ENCODE measurements around the gene SMARCB1. TPM values are rescaled to one million over a fixed set of nuclear protein-coding genes. Genes with fewer than 3 reads are reported as not detected.
A peak's percentile ranks its signal among the peaks of the same experiment; 100 is the strongest.
"Not testable (repeated sequence)": the region's sequence is repeated elsewhere in the genome, so short reads cannot be mapped to it uniquely, and the experiment has no call there.

The SMARCB1 gene
- total RNA-seq, 1 donor from 2014 or later, result 25.7 TPM

DNA sequence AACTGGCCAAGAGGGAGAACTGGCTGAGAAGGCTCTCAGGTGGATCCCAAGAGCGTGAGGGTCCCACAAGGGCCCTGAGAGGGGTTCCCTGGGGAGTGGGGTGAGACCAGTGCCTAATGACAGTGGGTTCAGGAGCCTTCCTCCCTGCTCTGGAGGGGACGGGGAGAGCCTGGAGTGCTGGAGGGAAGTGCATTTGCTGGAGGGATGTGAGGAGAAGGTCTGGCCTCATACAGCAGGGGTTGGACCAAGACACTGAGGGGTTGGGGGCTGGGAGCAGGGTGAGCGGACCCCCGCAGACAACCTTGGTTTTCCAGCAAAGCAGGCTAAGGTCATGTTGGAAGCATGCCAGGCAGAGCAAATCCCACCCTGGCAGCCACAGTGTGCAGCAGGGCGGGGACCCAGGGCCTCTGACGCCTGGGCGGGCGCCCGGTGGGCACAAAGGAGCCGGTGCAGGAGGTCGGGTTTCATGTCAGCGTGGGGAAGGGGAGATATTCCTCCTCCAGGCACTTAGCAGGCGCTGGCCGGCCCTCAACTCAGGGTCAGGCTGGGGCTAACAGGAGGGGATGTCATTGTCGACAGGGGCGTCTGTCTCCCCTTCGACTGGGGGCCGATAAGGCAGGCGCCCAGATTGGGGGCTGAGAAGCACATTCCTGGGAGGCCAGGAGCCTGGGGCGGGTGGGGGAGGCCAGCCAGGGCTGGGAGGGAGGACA, 55.1 kb downstream of the SMARCB1 start:
- DNase-seq (ENCODE audit: low spot score) (no peak), ATAC-seq (no peak)

- ATAC-seq (no peak), DNase-seq (ENCODE audit: low spot score) (no peak)
Measured at GRCh38 chr22:23842599-23842998, 55.8 kb downstream of the SMARCB1 start.

DNA sequence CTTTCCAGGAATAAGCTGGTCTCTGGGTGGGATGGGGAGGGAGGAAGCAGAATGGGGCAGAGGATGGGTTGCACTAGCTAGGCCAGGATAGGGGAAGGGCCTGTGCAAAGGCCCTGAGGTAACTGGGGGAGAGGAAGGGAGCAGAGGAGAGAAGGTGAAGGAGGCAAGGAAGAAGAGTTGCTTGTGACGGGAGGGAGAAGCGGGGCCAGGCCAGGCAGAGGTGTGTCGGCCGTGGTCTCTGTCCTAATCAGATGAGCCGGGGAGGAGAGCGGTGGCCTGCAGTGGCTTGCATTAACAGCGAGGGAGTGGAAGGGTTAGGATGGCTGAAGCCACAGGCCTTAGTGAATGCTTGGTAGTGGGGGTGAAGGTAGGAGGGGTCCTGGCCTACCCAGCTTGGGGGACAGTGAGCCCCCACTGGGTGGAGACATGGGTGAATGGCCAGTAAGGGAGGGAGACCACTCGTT, 58.0 kb downstream of the SMARCB1 start:
- DNase-seq (ENCODE audit: low spot score), result no peak

DNA sequence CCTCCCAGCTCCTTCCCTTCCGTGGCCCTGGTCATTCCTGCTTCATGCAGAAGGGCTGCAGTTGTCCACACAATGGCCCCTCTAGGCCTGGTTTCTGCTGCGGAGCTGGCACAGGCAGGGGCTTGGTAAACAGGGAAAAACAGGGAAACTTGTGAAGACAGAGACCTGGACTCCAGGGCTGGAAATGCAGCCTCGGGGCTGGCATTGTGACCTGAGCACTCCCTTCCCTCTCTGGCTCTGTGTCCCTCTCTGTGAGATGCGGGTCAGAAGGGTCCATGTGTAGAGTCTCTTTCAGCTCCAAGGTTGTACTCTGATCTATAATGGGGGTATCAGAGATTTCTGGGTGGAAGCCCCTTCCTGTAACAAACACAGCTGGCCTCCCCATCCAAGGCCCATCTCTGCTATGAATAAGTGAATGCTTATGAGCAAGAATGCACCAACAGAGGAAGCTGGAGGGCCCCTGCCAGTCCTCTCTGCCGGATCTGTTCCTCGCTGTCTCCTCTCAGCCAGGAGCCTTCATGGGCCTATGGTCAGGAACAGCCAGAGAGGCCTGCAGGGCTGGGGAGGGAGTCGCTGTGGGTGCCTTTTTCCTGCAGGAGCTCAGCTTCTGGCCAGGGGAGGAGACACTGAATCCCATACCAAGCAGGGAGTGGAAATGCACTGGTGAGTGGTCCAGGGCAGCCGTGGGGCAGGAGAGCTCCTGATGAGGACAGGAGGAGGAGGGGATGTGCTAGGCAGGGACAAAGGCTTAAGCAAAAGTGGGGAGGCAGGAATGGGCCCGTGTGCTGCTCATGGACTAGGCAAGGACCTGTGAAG, 58.7 kb downstream of the SMARCB1 start:
- DNase-seq (ENCODE audit: low spot score) (no peak), ATAC-seq (no peak)

More for the DNA sequence above, 58.0 kb downstream of the SMARCB1 start:
- ATAC-seq, result no peak

- ATAC-seq, result no peak
- no peak for DNase-seq (ENCODE audit: low spot score)
Measured at GRCh38 chr22:23846081-23846469, 59.3 kb downstream of the SMARCB1 start.

DNA sequence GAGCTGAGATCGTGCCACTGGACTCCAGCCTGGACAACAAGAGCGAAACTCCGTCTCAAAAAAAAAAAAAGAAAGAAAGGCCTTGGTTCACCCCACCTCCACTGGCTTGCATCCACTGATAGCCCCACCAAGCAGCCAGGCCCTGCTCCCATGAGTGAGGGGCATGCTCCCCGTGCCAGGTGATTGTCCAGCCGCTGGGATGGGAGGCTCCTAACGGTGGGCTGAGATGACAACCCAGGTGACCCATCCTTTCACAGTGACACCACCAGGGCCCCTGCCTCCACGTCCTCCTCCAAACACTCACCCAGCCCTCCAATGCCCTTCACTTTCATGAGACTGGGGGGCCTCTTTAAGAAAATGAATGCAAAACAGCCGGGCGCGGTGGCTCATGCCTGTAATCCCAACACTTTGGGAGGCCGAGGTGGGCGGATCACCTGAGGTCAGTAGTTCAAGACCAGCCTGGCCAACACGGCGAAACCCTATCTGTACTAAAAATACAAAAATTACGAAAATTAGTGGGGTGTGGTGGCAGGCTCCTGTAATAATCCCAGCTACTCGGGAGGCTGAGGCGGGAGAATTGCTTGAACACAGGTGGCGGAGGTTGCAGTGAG, 60.6 kb downstream of the SMARCB1 start:
- no peak for DNase-seq (ENCODE audit: low spot score)

DNA sequence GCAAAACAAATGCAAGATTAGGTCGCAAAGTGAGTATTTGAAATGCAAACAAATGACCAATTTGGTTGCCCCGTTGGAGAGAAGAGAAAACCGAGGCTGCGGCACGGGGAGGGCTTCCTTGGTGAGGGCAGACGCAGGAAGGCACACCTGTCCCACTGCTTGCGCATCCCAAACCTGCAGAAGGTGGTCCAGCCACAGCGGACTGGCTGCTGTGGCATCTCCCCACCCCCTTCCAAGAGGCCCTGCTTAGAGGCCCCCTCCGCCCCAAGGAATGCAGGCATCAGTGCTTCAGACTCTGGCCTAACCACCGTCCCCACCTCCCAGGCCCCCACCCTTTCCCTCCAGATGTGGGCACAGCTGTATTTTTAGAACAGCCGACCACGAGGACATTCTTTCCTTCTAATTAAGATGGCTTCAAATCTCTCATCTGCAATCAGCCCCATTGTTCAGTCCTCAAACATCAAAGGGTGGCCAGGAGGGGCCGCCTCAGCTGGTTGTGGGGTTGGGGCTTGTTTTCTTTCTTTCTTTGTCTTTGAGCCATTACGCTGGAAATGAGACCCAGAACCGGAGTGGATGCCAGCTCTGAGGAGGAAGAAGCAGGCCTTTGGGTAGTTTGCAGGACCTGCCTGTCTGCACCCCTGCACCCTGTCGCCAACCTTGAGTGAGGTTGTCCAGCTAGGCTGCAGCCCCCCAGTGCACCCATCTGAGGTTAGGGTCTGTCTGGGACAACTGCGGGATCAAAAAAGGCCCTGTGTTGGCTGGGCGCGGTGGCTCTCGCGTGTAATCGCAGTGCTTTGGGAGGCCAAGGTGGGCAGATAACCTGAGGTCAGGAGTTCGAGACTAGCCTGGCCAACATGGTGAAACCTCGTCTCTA, 61.5 kb downstream of the SMARCB1 start:
- ATAC-seq (no peak), DNase-seq (ENCODE audit: low spot score) (no peak)

More for the DNA sequence above, 60.6 kb downstream of the SMARCB1 start:
- ATAC-seq, result no peak

DNA sequence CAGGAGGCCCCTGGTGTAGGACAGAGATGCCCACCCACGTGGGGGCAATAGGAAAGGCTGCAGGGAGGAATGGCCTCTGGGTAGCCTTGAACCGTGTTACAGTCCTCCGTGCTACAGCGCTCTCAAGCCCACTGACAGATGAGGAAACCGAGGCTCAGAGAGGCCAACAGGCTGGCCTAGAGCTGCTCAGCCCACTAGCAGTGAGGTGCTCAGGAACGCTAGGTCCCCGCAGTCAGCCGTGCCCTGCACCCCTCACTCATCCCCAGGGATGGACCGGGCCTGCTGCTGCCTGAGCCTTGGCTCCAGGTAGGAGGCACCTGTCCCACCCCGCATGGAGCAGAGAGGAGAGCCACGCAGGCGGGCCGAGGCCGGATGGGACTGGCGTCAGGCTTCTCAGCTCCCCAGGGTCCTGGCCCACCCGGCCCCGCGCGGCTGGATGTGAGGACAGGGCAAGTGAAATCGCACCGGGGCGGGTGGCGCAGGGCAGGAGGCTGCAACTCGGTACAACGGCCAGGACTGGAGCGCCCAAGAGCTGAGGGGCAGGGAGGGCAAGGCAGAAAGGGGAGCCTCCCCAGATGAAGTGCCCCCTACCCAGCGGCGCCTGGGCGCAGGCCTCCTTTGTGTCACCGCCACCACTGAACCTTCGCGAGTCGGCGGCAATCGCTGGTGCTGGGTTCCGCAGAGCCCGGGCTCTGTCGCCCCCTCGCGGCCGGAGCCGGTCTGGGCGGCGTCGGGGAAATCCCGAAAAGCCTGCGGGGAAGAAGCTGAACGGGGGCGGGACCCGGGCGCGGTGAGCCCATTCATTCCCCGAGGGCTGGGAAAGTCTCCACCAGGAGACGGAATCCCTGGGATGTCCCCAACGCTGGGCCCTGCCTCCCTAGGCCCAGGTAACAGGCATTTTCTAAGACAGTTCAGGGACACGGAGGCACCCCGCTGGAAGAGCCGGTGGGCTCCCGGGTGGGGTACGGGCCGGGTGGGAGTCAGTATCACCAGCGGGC, 62.5 kb downstream of the SMARCB1 start:
- DNase-seq (ENCODE audit: low spot score) (peak; percentile 86), ATAC-seq (peak; percentile 91)

GRCh38 chr22:23850136-23850611, 63.4 kb downstream of the SMARCB1 start:
- peak; percentile 72 for DNase-seq (ENCODE audit: low spot score)
- ATAC-seq, result peak; percentile 82

DNA sequence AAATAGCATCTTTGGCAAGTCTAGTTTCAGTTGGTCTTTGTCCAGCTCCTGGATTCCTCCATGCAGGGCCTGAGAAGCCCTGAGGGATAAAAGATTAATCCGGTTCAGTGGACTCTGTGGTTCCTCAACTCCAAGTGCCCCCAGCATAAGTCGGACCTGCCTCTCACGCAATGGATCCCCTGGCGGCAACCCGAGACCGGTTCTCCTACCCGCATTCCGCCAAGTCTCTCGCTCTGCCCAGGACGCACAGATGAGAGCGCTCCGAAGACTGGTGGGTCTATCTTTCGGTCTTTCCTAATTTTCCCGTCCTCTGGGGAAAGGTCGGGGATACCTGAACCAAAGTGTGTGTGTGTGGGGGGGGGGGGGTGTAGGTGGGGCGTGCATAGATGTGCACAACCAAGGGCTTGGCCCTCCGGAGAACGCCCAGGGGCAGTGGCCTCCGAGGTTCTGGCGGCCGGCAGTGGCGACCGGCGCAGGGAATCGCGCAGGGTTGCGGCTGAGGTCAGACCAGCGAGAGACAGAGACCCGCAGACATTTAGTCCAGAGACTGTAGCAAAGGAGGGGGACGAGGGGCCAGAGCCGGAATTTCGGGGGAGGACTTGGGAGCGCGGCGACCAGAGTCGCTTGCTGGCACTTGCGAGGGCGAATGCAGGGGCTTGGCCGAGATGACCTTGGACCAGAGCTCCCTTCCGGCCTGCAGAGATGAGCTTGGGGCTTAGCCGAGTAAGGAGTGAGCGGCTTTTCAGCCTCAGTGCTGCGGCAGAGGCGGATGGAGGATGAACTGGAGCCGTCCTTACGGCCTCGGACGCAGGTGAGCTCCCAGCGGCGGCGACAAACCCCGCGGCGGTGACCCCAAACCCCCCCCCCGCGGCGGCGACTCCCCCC, 70.2 kb downstream of the SMARCB1 start:
- ATAC-seq, result peak; percentile 63
- DNase-seq (ENCODE audit: low spot score), result peak; percentile 60

DNA sequence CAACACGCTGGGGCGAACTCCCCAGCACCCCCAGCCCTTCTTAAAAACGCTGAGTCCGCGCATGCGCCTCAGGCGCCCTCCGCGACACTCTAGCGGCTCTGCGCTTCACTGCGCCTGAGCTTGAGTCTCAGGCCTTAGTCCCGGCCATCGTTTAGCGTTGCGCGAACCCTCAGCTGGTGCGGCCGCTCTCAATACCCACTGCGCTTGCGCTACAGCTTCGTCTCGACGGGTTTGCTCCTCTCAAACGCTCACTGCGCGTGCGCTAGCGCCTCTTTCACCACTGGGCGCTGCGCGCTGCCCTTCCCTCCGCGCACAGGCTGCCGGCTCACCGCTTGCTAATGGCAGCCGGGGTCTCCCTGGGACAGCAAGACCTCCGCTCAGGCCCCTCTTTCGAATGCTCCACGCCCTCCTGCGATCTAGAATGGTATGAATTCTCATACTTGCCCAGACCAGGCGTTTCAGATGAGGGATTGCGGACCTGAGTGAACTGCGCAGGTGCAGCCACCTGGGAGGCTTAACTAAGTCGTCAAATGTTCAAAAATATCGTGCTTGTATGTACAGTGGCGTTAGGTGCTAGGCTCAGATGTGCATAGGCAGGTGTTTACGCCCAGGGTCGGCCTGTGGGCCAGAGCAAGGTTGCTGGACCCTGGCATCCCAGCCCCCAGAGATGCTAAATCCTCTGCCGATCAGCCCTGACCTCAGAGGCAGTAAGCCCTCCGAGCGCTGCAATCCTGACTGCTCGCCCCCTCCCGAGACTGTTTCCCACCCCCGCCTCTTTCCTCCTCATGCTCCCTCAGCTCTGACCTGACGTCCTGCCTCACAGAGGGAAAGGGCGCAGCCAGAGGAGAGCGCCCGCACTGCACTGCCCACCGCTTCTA, 71.1 kb downstream of the SMARCB1 start, which contains the start of gene SLC2A11:
Gene SLC2A11 (plus strand): TSS at position 270 of the 878 bp plus-strand sequence. CDS start 125 bp downstream, at position 395.
- DNase-seq (ENCODE audit: low spot score) (peak; percentile 97), ATAC-seq (peak; percentile 92)

GRCh38 chr22:23858484-23858815, 71.7 kb downstream of the SMARCB1 start:
- no peak for DNase-seq (ENCODE audit: low spot score)
- no peak for ATAC-seq

DNA sequence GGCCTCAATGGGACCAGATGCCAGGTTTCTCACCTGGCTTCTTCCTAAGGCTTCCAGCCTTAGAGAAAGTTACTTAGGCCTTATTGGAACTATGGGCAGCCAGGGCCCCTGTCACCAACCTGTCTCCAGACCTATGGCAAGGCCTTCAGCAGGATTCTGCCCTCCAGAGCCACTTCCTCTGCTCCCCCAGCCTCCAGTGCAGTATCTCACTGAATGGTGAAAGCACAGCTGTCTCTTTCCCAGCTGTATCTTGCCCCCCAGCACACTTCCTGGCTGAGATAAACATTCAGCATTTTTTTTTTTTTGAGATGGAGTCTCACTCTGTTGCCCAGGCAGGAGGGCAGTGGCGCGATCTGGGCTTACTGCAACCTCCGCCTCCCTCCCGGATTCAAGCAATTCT, 72.4 kb downstream of the SMARCB1 start:
- ATAC-seq (no peak), DNase-seq (ENCODE audit: low spot score) (no peak)

- ATAC-seq, result not testable (repeated sequence)
Measured at GRCh38 chr22:23860187-23860586, 73.4 kb downstream of the SMARCB1 start.

GRCh38 chr22:23862103-23862502, 75.3 kb downstream of the SMARCB1 start:
- no peak for DNase-seq (ENCODE audit: low spot score)
- peak; percentile 42 for ATAC-seq

More at GRCh38 chr22:23860187-23860586, 73.4 kb downstream of the SMARCB1 start:
- DNase-seq (ENCODE audit: low spot score), result not testable (repeated sequence)

GRCh38 chr22:23864499-23865154, 77.9 kb downstream of the SMARCB1 start:
- ATAC-seq; DNase-seq (ENCODE audit: low spot score): not testable (repeated sequence)

DNA sequence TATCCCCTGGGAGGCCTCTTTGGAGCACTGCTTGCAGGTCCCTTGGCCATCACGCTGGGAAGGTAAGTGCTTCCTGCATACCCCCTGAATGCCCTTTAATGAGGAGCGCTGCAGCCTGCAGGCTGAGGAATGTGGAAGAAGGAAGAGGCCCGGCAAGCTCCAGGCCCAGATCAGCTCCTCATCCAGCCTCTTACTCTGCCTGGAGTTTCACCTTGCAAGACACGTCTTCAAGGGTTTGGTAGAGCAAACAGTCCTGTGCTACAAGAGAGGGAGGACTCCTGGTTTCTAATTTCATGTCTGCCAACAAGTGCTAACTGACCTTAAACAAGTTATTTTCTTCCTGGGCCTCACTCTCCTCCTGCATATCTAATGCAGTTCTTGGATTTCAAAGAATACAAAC, 81.8 kb downstream of the SMARCB1 start:
- DNase-seq (ENCODE audit: low spot score) (no peak), ATAC-seq (no peak)

Data from left lobe of liver (tissue), 2 donors.